ENCODE measurements around the gene HGF.
"Not testable (repeated sequence)": the region's sequence is repeated elsewhere in the genome, so short reads cannot be mapped to it uniquely, and the experiment has no call there.

The HGF gene

DNA sequence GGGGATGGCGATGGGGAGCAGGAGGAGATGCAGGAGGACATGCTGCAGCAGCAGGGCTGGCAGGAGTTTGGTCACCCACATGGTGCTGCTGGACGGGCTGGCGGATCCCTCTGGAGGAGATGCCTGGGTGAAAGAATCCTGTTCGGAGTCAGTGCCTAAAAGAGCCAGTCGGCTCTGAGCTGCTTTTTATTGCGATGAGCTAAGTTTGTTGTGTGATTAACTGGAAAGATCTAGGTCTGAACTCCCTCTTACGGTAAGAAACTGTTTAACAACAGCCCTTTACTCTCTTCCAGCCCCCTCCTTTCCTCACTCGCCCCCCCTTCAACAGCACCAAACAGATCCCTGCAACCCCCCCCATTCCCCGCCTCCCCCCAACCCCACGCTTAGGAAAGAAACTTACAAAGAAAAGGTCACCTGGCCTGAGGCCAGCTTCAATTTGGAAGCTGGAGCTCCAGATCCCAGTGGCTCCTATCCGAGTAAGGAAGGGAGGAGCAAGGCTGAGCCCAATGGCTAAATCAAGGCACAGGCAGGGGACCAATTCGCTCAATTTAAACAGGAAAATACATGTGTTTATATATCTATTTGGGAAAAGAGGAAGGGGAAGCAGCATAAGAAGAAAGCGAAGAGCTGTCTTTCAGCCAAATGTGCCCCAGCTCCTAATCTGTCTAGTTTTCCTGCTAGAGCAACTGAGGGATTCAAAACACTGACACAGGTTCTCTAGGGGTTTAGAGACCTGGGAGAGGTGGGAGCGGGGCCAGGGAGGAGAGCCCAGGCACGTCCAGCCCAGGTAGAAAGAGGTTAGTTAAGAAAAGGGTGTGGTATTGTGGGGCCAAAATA is at the start of gene HGF:
TSS of gene HGF (minus strand) at position 157 of the 837 bp plus-strand sequence. CDS start at position 81, 76 bp downstream.
- Histone ChIP-seq H3K27me3 (ENCODE audit: insufficient read depth, poor library complexity, severe bottlenecking) (peaks cover 21% of the 10 kb centered on the region), H3K9me3 (ENCODE audit: severe bottlenecking) (no peaks in the 10 kb centered on the region), H3K4me3 (ENCODE audit: severe bottlenecking) (no peak within 1 kb of the TSS), H3K36me3 (ENCODE audit: low read depth) (no peaks in the 10 kb centered on the region), H3K4me1 (ENCODE audit: insufficient read depth, poor library complexity, severe bottlenecking) (no peaks in the 10 kb centered on the region), H3K27ac (ENCODE audit: poor library complexity, severe bottlenecking) (no peak within 1 kb of the TSS)
- TF ChIP-seq, protein P1, sequence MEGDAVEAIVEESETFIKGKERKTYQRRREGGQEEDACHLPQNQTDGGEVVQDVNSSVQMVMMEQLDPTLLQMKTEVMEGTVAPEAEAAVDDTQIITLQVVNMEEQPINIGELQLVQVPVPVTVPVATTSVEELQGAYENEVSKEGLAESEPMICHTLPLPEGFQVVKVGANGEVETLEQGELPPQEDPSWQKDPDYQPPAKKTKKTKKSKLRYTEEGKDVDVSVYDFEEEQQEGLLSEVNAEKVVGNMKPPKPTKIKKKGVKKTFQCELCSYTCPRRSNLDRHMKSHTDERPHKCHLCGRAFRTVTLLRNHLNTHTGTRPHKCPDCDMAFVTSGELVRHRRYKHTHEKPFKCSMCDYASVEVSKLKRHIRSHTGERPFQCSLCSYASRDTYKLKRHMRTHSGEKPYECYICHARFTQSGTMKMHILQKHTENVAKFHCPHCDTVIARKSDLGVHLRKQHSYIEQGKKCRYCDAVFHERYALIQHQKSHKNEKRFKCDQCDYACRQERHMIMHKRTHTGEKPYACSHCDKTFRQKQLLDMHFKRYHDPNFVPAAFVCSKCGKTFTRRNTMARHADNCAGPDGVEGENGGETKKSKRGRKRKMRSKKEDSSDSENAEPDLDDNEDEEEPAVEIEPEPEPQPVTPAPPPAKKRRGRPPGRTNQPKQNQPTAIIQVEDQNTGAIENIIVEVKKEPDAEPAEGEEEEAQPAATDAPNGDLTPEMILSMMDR (IDR thresholded peaks at IDR 0.05; ENCODE audit: poor library complexity, severe bottlenecking): no peak
- no peak for DNase-seq (ENCODE audit: low spot score)
- ATAC-seq (ENCODE audit: low read depth): no peak

DNA sequence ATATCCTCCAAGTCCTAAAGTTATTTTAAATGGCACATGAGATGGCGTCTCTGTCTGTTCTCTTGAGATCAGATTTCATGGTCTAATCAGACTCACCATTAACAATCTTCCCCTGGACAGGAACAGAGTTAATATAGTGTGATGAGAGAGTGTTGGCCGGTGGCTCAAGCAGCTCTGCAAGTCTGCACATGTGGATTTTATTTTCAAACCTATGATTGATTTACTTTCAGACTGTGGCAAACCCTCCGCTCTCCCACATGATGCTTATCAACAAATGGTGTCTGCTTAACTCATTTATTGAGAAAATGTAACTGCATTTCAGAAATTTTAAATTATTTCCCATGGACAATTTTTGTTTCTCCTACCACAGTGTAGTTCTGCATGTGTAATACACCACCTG is 46.5 kb upstream of the HGF start:
- ATAC-seq (ENCODE audit: low read depth) (no peak), DNase-seq (ENCODE audit: low spot score) (no peak)
- no peaks in the 10 kb centered on the region for H3K27me3 ChIP-seq (ENCODE audit: insufficient read depth, poor library complexity, severe bottlenecking)

DNA sequence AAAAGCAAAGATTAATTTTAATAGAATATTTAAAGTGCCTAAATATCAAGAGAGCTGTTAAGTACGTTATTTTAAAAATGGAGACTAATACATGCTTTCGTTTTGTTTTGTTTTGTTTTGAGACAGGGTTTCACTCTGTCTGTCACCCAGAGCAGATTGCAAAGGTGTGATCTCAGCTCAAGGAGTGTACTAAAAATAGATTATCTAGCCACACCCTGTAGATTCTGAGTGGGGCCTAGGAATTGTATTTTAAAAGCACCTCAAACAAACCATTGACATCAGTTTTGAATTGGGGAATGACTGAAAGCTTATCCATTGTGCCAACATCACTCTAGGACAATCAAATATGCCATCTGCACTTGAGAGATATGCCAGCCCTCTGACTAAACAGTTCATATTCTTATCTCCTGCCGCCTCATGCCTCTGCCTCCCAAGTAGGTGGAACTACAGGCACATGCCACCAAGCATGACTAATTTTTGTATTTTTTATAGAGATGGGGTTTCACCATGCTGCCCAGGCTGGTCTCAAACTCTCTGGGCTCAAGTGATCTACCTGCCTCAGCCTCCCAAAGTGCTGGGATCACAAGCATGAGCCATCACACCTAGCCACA is 43.1 kb upstream of the HGF start:
- not testable (repeated sequence) for DNase-seq (ENCODE audit: low spot score); ATAC-seq (ENCODE audit: low read depth); H3K4me1 ChIP-seq (ENCODE audit: insufficient read depth, poor library complexity, severe bottlenecking); H3K9me3 ChIP-seq (ENCODE audit: severe bottlenecking); H3K27ac ChIP-seq (ENCODE audit: poor library complexity, severe bottlenecking); H3K27me3 ChIP-seq (ENCODE audit: insufficient read depth, poor library complexity, severe bottlenecking); H3K4me3 ChIP-seq (ENCODE audit: severe bottlenecking); H3K36me3 ChIP-seq (ENCODE audit: low read depth)

More for the DNA sequence above, 46.5 kb upstream of the HGF start:
- Histone ChIP-seq H3K4me1 (ENCODE audit: insufficient read depth, poor library complexity, severe bottlenecking) (no peaks in the 10 kb centered on the region), H3K4me3 (ENCODE audit: severe bottlenecking) (no peak overlapping the region), H3K36me3 (ENCODE audit: low read depth) (no peaks in the 10 kb centered on the region), H3K27ac (ENCODE audit: poor library complexity, severe bottlenecking) (no peak overlapping the region), H3K9me3 (ENCODE audit: severe bottlenecking) (no peaks in the 10 kb centered on the region)
- TF ChIP-seq, protein P1 (IDR thresholded peaks at IDR 0.05; ENCODE audit: poor library complexity, severe bottlenecking): no peak

DNA sequence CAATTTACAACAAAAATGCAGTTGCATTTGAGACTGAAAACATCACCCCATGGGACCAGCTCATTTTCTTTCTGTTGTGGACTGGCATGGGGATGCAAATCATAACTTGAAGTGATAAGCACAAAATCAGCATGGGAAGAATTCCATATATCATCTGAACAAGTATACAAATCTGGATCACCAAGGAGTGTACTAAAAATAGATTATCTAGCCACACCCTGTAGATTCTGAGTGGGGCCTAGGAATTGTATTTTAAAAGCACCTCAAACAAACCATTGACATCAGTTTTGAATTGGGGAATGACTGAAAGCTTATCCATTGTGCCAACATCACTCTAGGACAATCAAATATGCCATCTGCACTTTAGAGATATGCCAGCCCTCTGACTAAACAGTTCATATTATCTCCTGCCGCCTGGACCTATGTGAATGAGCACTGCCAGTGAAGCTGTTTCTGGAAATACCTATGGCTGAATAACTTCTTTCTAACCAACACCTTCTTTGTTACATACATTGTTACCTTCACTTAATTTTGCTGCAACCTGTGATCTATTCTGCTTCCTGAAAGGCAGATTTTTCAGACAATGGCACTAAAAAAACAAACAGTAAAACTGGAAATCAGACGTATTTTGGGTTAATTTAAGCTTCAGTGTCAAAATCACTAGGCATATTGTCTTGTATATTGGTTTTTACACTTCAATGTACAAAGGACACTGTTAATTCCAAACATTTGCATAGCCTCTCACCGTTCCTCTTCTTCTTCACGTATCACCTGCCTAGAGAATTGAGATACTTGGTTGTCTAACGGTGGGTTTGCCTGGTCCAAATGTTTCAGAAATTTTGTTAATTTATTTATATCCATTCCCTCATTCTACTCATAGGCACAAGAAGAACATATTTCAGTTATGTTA is 42.4 kb upstream of the HGF start:
- Histone ChIP-seq H3K9me3 (ENCODE audit: severe bottlenecking) (no peaks in the 10 kb centered on the region), H3K27me3 (ENCODE audit: insufficient read depth, poor library complexity, severe bottlenecking) (no peaks in the 10 kb centered on the region), H3K4me3 (ENCODE audit: severe bottlenecking) (no peak overlapping the region), H3K36me3 (ENCODE audit: low read depth) (no peaks in the 10 kb centered on the region), H3K27ac (ENCODE audit: poor library complexity, severe bottlenecking) (no peak overlapping the region), H3K4me1 (ENCODE audit: insufficient read depth, poor library complexity, severe bottlenecking) (no peaks in the 10 kb centered on the region)
- ATAC-seq (ENCODE audit: low read depth) (no peak), DNase-seq (ENCODE audit: low spot score) (no peak)
- TF ChIP-seq, protein P1 (IDR thresholded peaks at IDR 0.05; ENCODE audit: poor library complexity, severe bottlenecking): no peak

DNA sequence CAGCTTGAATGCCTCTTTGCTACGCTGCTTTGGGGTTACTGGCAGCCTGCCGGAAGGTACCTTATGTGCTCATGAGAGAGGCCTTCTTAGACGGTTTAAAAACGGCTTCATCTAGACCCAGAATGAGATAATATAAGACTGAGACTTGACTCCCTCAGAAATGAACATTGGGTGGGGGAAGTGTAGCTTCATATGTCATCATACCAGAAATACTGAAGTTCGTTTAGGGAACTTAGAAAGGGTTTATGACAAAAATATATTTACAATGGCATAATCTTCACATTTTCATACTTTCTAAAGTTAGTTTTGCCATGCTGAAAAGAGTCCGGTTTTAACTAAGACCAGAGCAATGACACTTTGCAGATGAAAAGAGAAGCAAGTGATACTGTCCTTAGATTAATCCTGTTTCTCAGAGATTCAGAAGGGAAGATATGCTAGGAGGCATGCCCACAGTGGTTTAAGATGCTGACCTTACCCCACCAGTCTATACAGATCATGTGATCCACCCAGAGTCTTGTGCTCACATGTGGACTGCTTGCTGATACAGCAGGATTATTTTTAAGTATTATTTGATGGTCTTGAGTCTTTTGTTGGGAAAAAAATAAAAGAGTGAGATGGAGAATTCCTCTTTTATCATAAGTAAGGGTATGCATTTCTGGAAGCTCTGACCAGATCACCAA is 40.8 kb upstream of the HGF start:
- Histone ChIP-seq H3K36me3 (ENCODE audit: low read depth) (no peaks in the 10 kb centered on the region), H3K4me3 (ENCODE audit: severe bottlenecking) (no peak overlapping the region), H3K27me3 (ENCODE audit: insufficient read depth, poor library complexity, severe bottlenecking) (no peaks in the 10 kb centered on the region), H3K9me3 (ENCODE audit: severe bottlenecking) (no peaks in the 10 kb centered on the region), H3K27ac (ENCODE audit: poor library complexity, severe bottlenecking) (no peak overlapping the region), H3K4me1 (ENCODE audit: insufficient read depth, poor library complexity, severe bottlenecking) (no peaks in the 10 kb centered on the region)
- TF ChIP-seq, protein P1 (IDR thresholded peaks at IDR 0.05; ENCODE audit: poor library complexity, severe bottlenecking): no peak
- DNase-seq (ENCODE audit: low spot score) (no peak), ATAC-seq (ENCODE audit: low read depth) (no peak)

DNA sequence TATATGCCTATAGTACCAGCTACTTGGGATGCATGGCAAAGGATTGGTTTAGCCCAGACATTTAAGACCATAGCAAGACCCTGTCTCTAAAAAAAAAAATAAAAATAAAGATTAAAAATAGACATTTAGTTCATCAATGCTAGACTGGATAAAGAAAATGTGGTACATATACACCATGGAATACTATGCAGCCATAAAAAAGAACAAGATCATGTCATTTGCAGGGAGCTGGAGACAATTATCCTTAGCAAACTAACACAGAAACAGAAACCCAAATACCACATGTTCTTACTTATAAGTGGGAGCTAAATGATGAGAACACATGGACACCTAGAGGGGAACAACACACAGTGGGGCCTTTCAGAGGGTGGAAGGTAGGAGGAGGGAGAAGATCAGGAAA is 38.5 kb upstream of the HGF start:
- H3K27ac ChIP-seq (ENCODE audit: poor library complexity, severe bottlenecking); H3K4me3 ChIP-seq (ENCODE audit: severe bottlenecking); H3K27me3 ChIP-seq (ENCODE audit: insufficient read depth, poor library complexity, severe bottlenecking); H3K4me1 ChIP-seq (ENCODE audit: insufficient read depth, poor library complexity, severe bottlenecking); H3K9me3 ChIP-seq (ENCODE audit: severe bottlenecking); DNase-seq (ENCODE audit: low spot score); H3K36me3 ChIP-seq (ENCODE audit: low read depth); ATAC-seq (ENCODE audit: low read depth): not testable (repeated sequence)
